HL-60/S4 (cell line): Measurements from ENCODE around the gene ZNF66.
"Not testable (repeated sequence)": the region's sequence is repeated elsewhere in the genome, so short reads cannot be mapped to it uniquely, and the experiment has no call there.

Experiments
- in situ Hi-C: fragments of 300-500 bp; cut with MboI; formaldehyde crosslinking; loops from 2 replicates; pipeline ENCODE4 v1.14.3; 2022; ENCODE audit warnings: low sequenced_read_pairs

Gene ZNF66

DNA sequence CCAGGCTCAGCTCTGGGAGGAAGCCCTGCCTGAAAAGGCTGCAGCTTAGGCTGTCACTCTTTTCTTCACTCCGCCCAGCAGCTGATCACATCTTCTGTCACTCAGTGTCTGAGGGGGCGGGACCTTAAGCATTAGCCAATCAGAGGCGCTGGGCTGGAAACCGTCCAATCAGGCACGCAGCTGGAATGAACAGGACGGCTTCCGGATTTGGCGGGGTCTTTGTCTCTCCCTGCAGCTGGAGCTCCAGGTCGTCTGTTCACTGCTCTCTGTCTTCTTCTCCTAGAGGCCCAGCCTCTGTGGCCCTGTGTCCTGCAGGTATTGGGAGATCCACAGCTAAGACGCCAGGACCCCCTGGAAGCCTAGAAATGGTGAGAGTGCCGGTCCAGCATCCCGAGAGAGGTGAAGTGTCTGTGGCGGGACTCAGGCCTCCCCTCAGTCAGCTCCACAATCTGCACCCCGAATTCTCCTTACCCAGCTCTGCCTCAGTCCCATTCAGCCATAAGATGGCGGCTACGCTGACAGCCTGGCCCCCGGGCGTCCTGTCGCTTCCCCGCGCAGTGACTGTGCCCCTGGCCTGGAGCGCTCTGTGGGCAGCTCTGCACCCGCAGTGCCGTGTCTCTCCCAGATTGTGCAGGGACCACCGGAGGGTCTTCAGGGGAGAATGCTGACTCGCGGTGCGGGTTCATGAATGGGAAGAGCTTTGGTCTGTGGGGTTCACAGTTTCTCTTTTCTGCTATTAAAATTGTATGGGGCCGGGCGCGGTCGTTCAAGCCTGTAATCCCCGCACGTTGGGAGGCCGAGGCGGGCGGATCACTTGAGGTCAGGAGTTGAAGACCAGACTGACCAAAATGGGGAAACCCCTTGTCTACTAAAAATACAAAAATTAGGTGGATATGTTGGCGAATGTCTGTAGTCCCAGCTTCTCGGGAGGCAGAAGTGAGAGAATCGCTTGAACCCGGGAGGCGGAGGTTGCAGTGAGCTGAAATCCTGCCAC lies at the start of gene ZNF66:
Gene ZNF66 (plus strand): TSS at position 222 of the 994 bp plus-strand sequence. CDS start 144 bp downstream, at position 366.
- in situ Hi-C loops: no loop called here

DNA sequence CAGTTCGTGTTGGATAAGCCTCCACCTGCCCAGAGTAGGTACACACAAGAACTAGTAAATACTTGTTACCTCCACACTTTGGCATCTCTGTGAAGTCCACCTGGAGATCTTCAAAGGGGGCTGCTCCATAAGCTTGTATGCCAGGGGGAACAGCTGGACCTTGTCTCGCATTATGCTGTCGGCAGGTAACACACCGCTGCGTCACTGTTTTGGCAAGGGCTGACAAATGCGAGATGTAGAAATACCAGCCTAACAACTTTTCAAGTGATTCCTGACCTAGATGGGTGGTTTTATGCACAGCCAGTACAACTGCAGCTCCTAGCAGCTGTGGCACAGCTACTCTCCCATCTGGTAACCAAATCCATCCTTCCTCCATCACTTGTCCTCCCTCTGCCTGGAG lies 25.9 kb upstream of the ZNF66 start:
- in situ Hi-C loops: not testable (repeated sequence)

DNA sequence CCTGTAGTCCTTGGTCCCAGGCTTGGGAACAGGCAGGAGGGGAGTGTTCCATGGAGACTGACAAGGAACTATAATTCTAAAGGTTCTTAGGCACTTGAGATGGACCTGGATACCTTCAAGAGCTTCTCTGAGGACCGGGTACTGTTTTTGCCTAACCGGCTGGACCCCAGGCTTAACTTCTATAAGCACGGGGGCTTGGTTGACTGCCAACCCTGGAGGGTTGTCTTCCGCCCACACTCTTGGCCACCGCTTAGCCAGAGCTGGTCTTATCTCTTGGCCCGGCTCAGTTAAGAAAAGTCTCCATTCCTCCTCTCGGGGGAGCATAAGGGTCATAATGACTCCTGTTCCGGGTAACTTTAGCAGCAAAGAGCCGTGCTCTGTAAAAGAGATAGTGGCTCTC lies 23.8 kb upstream of the ZNF66 start:
- in situ Hi-C loops: not testable (repeated sequence)

GRCh38 chr19:20769225-20769736 lies 6.8 kb upstream of the ZNF66 start:
- in situ Hi-C loops: not testable (repeated sequence)

GRCh38 chr19:20787786-20788185 lies 11.7 kb downstream of the ZNF66 start:
- in situ Hi-C loops: no loop called here

GRCh38 chr19:20791806-20792205 lies 15.7 kb downstream of the ZNF66 start:
- in situ Hi-C loops: no loop called here

- in situ Hi-C loops: not testable (repeated sequence)
These were observed 30.5 kb downstream of the ZNF66 start for GRCh38 chr19:20806311-20807262.

- in situ Hi-C loops: no loop called here
These were observed 64.3 kb downstream of the ZNF66 start for GRCh38 chr19:20840371-20840770.
